ENCODE data around the gene HOTAIR. TPM values are rescaled to one million over a fixed set of nuclear protein-coding genes. Genes with fewer than 3 reads are reported as not detected.

The HOTAIR gene
- total RNA-seq, 1 donor from 2014 or later: 1.8 TPM

- DNase-seq (ENCODE audit: low spot score in 2 of 2, unreplicated experiment in 2 of 2): no peak
- no peaks in the 10 kb centered on the region for H3K9me3 Mint-ChIP-seq
- peaks cover 96% of the 10 kb centered on the region for H3K27me3 Mint-ChIP-seq (ENCODE audit: low read depth)
- peak overlapping the region; percentile 8 for H3K27ac Mint-ChIP-seq
- H3K4me3 Mint-ChIP-seq: peak overlapping the region; percentile 71
- peaks cover 3% of the 10 kb centered on the region for H3K36me3 Mint-ChIP-seq
- H3K4me1 Mint-ChIP-seq: peaks cover 36% of the 10 kb centered on the region
- no peak for TF ChIP-seq CTCF (IDR thresholded peaks at IDR 0.05; ENCODE audit: unreplicated experiment)
Measured at GRCh38 chr12:54005531-54005852, 30.7 kb upstream of the HOTAIR start.

- peaks cover 3% of the 10 kb centered on the region for H3K36me3 Mint-ChIP-seq
- peaks cover 96% of the 10 kb centered on the region for H3K27me3 Mint-ChIP-seq (ENCODE audit: low read depth)
- no peak for TF ChIP-seq CTCF (IDR thresholded peaks at IDR 0.05; ENCODE audit: unreplicated experiment)
- H3K27ac Mint-ChIP-seq: peak overlapping the region; percentile 8
- H3K4me3 Mint-ChIP-seq: peak overlapping the region; percentile 71
- DNase-seq (ENCODE audit: low spot score in 2 of 2, unreplicated experiment in 2 of 2): no peak
- no peaks in the 10 kb centered on the region for H3K9me3 Mint-ChIP-seq
- peaks cover 34% of the 10 kb centered on the region for H3K4me1 Mint-ChIP-seq
Measured at GRCh38 chr12:54004841-54005530, 30.2 kb upstream of the HOTAIR start.

GRCh38 chr12:54004063-54004840, 29.5 kb upstream of the HOTAIR start:
- Mint-ChIP-seq H3K27me3 (ENCODE audit: low read depth) (peaks cover 96% of the 10 kb centered on the region), H3K36me3 (peaks cover 3% of the 10 kb centered on the region), H3K9me3 (no peaks in the 10 kb centered on the region), H3K27ac (no peak overlapping the region), H3K4me3 (no peak overlapping the region), H3K4me1 (peaks cover 28% of the 10 kb centered on the region)
- no peak for DNase-seq (ENCODE audit: low spot score in 2 of 2, unreplicated experiment in 2 of 2)
- TF ChIP-seq CTCF (IDR thresholded peaks at IDR 0.05; ENCODE audit: unreplicated experiment): no peak

GRCh38 chr12:54003625-54004024, 28.9 kb upstream of the HOTAIR start:
- Mint-ChIP-seq H3K9me3 (no peaks in the 10 kb centered on the region), H3K36me3 (peaks cover 3% of the 10 kb centered on the region), H3K4me3 (no peak overlapping the region), H3K27me3 (ENCODE audit: low read depth) (peaks cover 99% of the 10 kb centered on the region), H3K27ac (no peak overlapping the region), H3K4me1 (peaks cover 24% of the 10 kb centered on the region)
- no peak for TF ChIP-seq CTCF (IDR thresholded peaks at IDR 0.05; ENCODE audit: unreplicated experiment)
- no peak for DNase-seq (ENCODE audit: low spot score in 2 of 2, unreplicated experiment in 2 of 2)

- Mint-ChIP-seq H3K9me3 (no peaks in the 10 kb centered on the region), H3K4me1 (peaks cover 24% of the 10 kb centered on the region), H3K27me3 (ENCODE audit: low read depth) (peaks cover 100% of the 10 kb centered on the region), H3K4me3 (no peak overlapping the region), H3K36me3 (peaks cover 3% of the 10 kb centered on the region), H3K27ac (no peak overlapping the region)
- TF ChIP-seq CTCF (IDR thresholded peaks at IDR 0.05; ENCODE audit: unreplicated experiment): no peak
- no peak for DNase-seq (ENCODE audit: low spot score in 2 of 2, unreplicated experiment in 2 of 2)
Measured at GRCh38 chr12:54002915-54003389, 28.2 kb upstream of the HOTAIR start.

Measured in mesothelial cell of epicardium (in vitro differentiated cells).